IPS DF 4.7 (cell line): ENCODE data around the gene TMEM256.

Experiments used
- DNase-seq: peaks from one replicate; pipeline ENCODE4 v3.0.0-alpha.2; 2013; ENCODE audit warnings: low spot score; ENCODE audit errors: extremely low read depth

Gene TMEM256

GRCh38 chr17:7408863-7409262 is 5.0 kb upstream of the TMEM256 start:
- DNase-seq, result no peak

- DNase-seq, result no peak
These were observed 4.4 kb upstream of the TMEM256 start for GRCh38 chr17:7408252-7408727.

GRCh38 chr17:7407485-7408251 is 3.8 kb upstream of the TMEM256 start, which contains the start of gene NLGN2:
TSS of gene NLGN2 (plus strand) at chr17:7407845. CDS start at chr17:7408256, 411 bp downstream.
- no peak for DNase-seq

GRCh38 chr17:7407082-7407481 is 3.2 kb upstream of the TMEM256 start:
- DNase-seq, result no peak

- DNase-seq, result no peak
These were observed 2.4 kb upstream of the TMEM256 start for GRCh38 chr17:7406235-7406825.

GRCh38 chr17:7405350-7406234 is 1.7 kb upstream of the TMEM256 start:
- no peak for DNase-seq

- no peak for DNase-seq
These were observed 946 bp upstream of the TMEM256 start for GRCh38 chr17:7404737-7405349.

- DNase-seq, result no peak
These were observed 245 bp downstream of the TMEM256 start for GRCh38 chr17:7403727-7403976.

GRCh38 chr17:7403043-7403726 is 712 bp downstream of the TMEM256 start:
- no peak for DNase-seq

GRCh38 chr17:7398612-7399011 is 5.3 kb downstream of the TMEM256 start:
- no peak for DNase-seq

GRCh38 chr17:7396147-7396546 is 7.8 kb downstream of the TMEM256 start:
- DNase-seq, result no peak

- DNase-seq, result no peak
These were observed 9.3 kb downstream of the TMEM256 start, which contains the start of gene PLSCR3 for GRCh38 chr17:7394452-7395191. TSS of gene PLSCR3 (minus strand) at chr17:7394525. CDS start at chr17:7394110, 415 bp downstream.

GRCh38 chr17:7393613-7394451 is 10.1 kb downstream of the TMEM256 start:
- DNase-seq, result no peak

- no peak for DNase-seq
These were observed 10.9 kb downstream of the TMEM256 start for GRCh38 chr17:7392696-7393612.

GRCh38 chr17:7391307-7391706 is 12.6 kb downstream of the TMEM256 start:
- no peak for DNase-seq

GRCh38 chr17:7389924-7390910 is 13.7 kb downstream of the TMEM256 start:
- DNase-seq, result no peak

- DNase-seq, result no peak
These were observed 15.0 kb downstream of the TMEM256 start for GRCh38 chr17:7388856-7389255.
